Muscle of leg (tissue), 11 donors: ENCODE data around the gene ZNF629. TPM values are rescaled to one million over a fixed set of nuclear protein-coding genes. Genes with fewer than 3 reads are reported as not detected.

Source experiments
- DNase-seq: peaks from one replicate; pipeline ENCODE4 v3.0.0; 2013
- H3K27ac ChIP-seq: one replicate; pipeline ENCODE4 v1.5.1; 2013; ENCODE audit warnings: mild to moderate bottlenecking, low read length, control low read depth
- H3K27me3 ChIP-seq: one replicate; pipeline ENCODE4 v1.6.1; 2013; ENCODE audit warnings: low read length; ENCODE audit not compliant: control insufficient read depth, insufficient read depth
- H3K36me3 ChIP-seq: one replicate; pipeline ENCODE4 v1.6.1; 2013; ENCODE audit warnings: low read length; ENCODE audit not compliant: control insufficient read depth, insufficient read depth
- H3K4me1 ChIP-seq: one replicate; pipeline ENCODE4 v1.6.1; 2013; ENCODE audit warnings: low read length; ENCODE audit not compliant: control insufficient read depth, insufficient read depth
- H3K4me3 ChIP-seq: one replicate; pipeline ENCODE4 v1.5.1; 2013; ENCODE audit warnings: low read length, control low read depth
- H3K9me3 ChIP-seq: replicated peaks from 2 replicates; pipeline ENCODE4 v1.6.1; 2013; ENCODE audit warnings: low read depth, low read length; ENCODE audit not compliant: control insufficient read depth
- WGBS: methylation state at CpG from one replicate; pipeline ENCODE4 v1.1.5; 2013; ENCODE audit warnings: missing lambda C conversion rate; ENCODE audit not compliant: insufficient coverage; 5-methylcytosine and 5-hydroxymethylcytosine counted together
- polyA plus RNA-seq, 8 donors: library from polyadenylated mRNA; unstranded; fragments of 120-200 nt; gene quantifications; one replicate each; pipeline versions ENCODE4 v1.2.1 to v1.2.3, GENCODE V29; 2013; ENCODE audit warnings: inconsistent platforms in 1 of 8, low replicate concordance in 1 of 8; ENCODE audit not compliant: insufficient read length in 8 of 8, insufficient read depth in 1 of 8
- total RNA-seq: library from RNA; stranded (reverse); fragments of 120-200 nt; gene quantifications from one replicate; pipeline ENCODE4 v1.2.4, GENCODE V29; 2013

Gene ZNF629
- total and polyA plus RNA-seq, 9 donors, result 12.4 to 18.9 (median 15.2) TPM

GRCh38 chr16:30778549-30779244 is 8.3 kb downstream of the ZNF629 start:
- peak; percentile 55 for DNase-seq
- 79% methylated on average over 10 of the region's 14 CpGs for WGBS
- Histone ChIP-seq H3K27me3 (no peaks in the 10 kb centered on the region), H3K4me1 (peaks cover 44% of the 10 kb centered on the region), H3K9me3 (no peaks in the 10 kb centered on the region), H3K4me3 (no peak overlapping the region), H3K36me3 (peaks cover 60% of the 10 kb centered on the region), H3K27ac (peak overlapping the region; percentile 51)

GRCh38 chr16:30777591-30778297 is 9.3 kb downstream of the ZNF629 start:
- peak; percentile 54 for DNase-seq
- Histone ChIP-seq H3K27me3 (no peaks in the 10 kb centered on the region), H3K27ac (peak overlapping the region; percentile 51), H3K4me1 (peaks cover 44% of the 10 kb centered on the region), H3K4me3 (no peak overlapping the region), H3K36me3 (peaks cover 60% of the 10 kb centered on the region), H3K9me3 (no peaks in the 10 kb centered on the region)
- 71% methylated on average over 5 of the region's 7 CpGs for WGBS

- under 1% methylated on average over 78 of the region's 81 CpGs for WGBS
- Histone ChIP-seq H3K36me3 (peaks cover 63% of the 10 kb centered on the region), H3K9me3 (no peaks in the 10 kb centered on the region), H3K27me3 (no peaks in the 10 kb centered on the region), H3K27ac (peak overlapping the region; percentile 79), H3K4me1 (peaks cover 44% of the 10 kb centered on the region), H3K4me3 (peak overlapping the region; percentile 56)
- DNase-seq, result peak; percentile 96
Observed at GRCh38 chr16:30775392-30776188, 11.4 kb downstream of the ZNF629 start.

GRCh38 chr16:30775131-30775391 is 11.9 kb downstream of the ZNF629 start:
- Histone ChIP-seq H3K4me3 (peak overlapping the region; percentile 56), H3K36me3 (peaks cover 63% of the 10 kb centered on the region), H3K4me1 (peaks cover 44% of the 10 kb centered on the region), H3K27me3 (no peaks in the 10 kb centered on the region), H3K27ac (peak overlapping the region; percentile 79), H3K9me3 (no peaks in the 10 kb centered on the region)
- WGBS, result 12% methylated on average over 12 of the region's 15 CpGs
- no peak for DNase-seq

GRCh38 chr16:30774367-30775130 is 12.5 kb downstream of the ZNF629 start:
- peak; percentile 46 for DNase-seq
- Histone ChIP-seq H3K4me3 (peak overlapping the region; percentile 56), H3K36me3 (peaks cover 62% of the 10 kb centered on the region), H3K4me1 (peaks cover 44% of the 10 kb centered on the region), H3K27me3 (no peaks in the 10 kb centered on the region), H3K9me3 (no peaks in the 10 kb centered on the region), H3K27ac (peak overlapping the region; percentile 79)
- 48% methylated on average over 3 of the region's 8 CpGs for WGBS

GRCh38 chr16:30773826-30774225 is 13.2 kb downstream of the ZNF629 start:
- H3K9me3 ChIP-seq, result no peaks in the 10 kb centered on the region
- peaks cover 62% of the 10 kb centered on the region for H3K36me3 ChIP-seq
- no peak overlapping the region for H3K27ac ChIP-seq
- H3K4me1 ChIP-seq, result peaks cover 37% of the 10 kb centered on the region
- H3K4me3 ChIP-seq, result no peak overlapping the region
- peak; percentile 23 for DNase-seq
- H3K27me3 ChIP-seq, result no peaks in the 10 kb centered on the region
- WGBS, result 85% methylated on average over 11 of the region's 14 CpGs

- no peak overlapping the region for H3K4me3 ChIP-seq
- no peaks in the 10 kb centered on the region for H3K9me3 ChIP-seq
Observed at GRCh38 chr16:30771726-30772125, 15.3 kb downstream of the ZNF629 start.

GRCh38 chr16:30769379-30770089 is 17.5 kb downstream of the ZNF629 start:
- Histone ChIP-seq H3K36me3 (peaks cover 96% of the 10 kb centered on the region), H3K27ac (no peak overlapping the region), H3K4me1 (peaks cover 3% of the 10 kb centered on the region), H3K4me3 (no peak overlapping the region), H3K27me3 (no peaks in the 10 kb centered on the region), H3K9me3 (no peaks in the 10 kb centered on the region)
- 91% methylated on average over 9 of the region's 17 CpGs for WGBS
- DNase-seq, result no peak

More at GRCh38 chr16:30771726-30772125, 15.3 kb downstream of the ZNF629 start:
- Histone ChIP-seq H3K27me3 (no peaks in the 10 kb centered on the region), H3K27ac (no peak overlapping the region), H3K36me3 (peaks cover 79% of the 10 kb centered on the region), H3K4me1 (peaks cover 18% of the 10 kb centered on the region)
- WGBS, result 81% methylated on average over 13 of the region's 14 CpGs
- DNase-seq, result peak; percentile 6

- no peak overlapping the region for H3K4me3 ChIP-seq
- WGBS, result 96% methylated on average over 23 of the region's 23 CpGs
- H3K36me3 ChIP-seq, result peaks cover 96% of the 10 kb centered on the region
- H3K9me3 ChIP-seq, result no peaks in the 10 kb centered on the region
- no peaks in the 10 kb centered on the region for H3K27me3 ChIP-seq
- no peaks in the 10 kb centered on the region for H3K4me1 ChIP-seq
- no peak for DNase-seq
- H3K27ac ChIP-seq, result no peak overlapping the region
Observed at GRCh38 chr16:30768583-30769181, 18.3 kb downstream of the ZNF629 start.
